Aorta (tissue), 5 donors: ENCODE results near the gene DCAF5. TPM values are rescaled to one million over a fixed set of nuclear protein-coding genes. Genes with fewer than 3 reads are reported as not detected.

Experiments used
- ATAC-seq: fragments of 200-7000 bp; cut with Tn5 transposase; one replicate; pipeline ENCODE4 v1.9.1; 2022; ENCODE audit warnings: moderate library complexity; ENCODE audit not compliant: low FRiP score
- DNase-seq, 2 donors: peaks; one replicate each; pipeline ENCODE4 v3.0.0-alpha.2; 2020
- H3K27ac ChIP-seq, 2 donors: one replicate each; pipeline ENCODE4 v1.5.1; 2013; ENCODE audit warnings: low read length in 2 of 2, mild to moderate bottlenecking in 2 of 2, moderate library complexity in 2 of 2, control low read depth in 1 of 2, inconsistent platforms in 1 of 2, low read depth in 1 of 2
- H3K27me3 ChIP-seq, 2 donors: one replicate each; pipeline ENCODE4 v1.6.1; 2013; ENCODE audit warnings: control low read depth in 1 of 2, low read length in 1 of 2, mild to moderate bottlenecking in 1 of 2, moderate library complexity in 1 of 2; ENCODE audit not compliant: insufficient read depth in 2 of 2, control insufficient read depth in 1 of 2
- H3K36me3 ChIP-seq, 2 donors: one replicate each; pipeline ENCODE4 v1.6.1; 2013; ENCODE audit warnings: control low read depth in 1 of 2, low read length in 1 of 2, mild to moderate bottlenecking in 1 of 2; ENCODE audit not compliant: insufficient read depth in 2 of 2, control insufficient read depth in 1 of 2
- H3K4me1 ChIP-seq, 2 donors: one replicate each; pipeline ENCODE4 v1.6.1; 2013; ENCODE audit warnings: low read length in 2 of 2, control low read depth in 1 of 2, mild to moderate bottlenecking in 1 of 2, moderate library complexity in 1 of 2; ENCODE audit not compliant: insufficient read depth in 2 of 2, control insufficient read depth in 1 of 2
- H3K4me3 ChIP-seq, 2 donors: one replicate each; pipeline ENCODE4 v1.5.1; 2013; ENCODE audit warnings: low read length in 2 of 2, control low read depth in 1 of 2, mild to moderate bottlenecking in 1 of 2
- H3K9me3 ChIP-seq: one replicate; pipeline ENCODE4 v1.6.1; 2013; ENCODE audit warnings: mild to moderate bottlenecking, low read length; ENCODE audit not compliant: control insufficient read depth
- WGBS, 2 donors: extraction: QIAGEN DNeasy Blood & Tissue Kit; methylation state at CpG; one replicate each; pipeline ENCODE4 v1.1.7; 2013; 5-methylcytosine and 5-hydroxymethylcytosine counted together
- intact Hi-C, 2 donors: fragments of 100-400 bp; cut with DNase I; formaldehyde crosslinking; loops; one replicate each; pipeline versions ENCODE4 v1.14.2 to v1.15.0; 2022
- polyA plus RNA-seq, 2 donors: library from polyadenylated mRNA; stranded (reverse); fragments of 200-250 nt; gene quantifications; one replicate each; pipeline ENCODE4 v1.2.3, GENCODE V29; 2013
- total RNA-seq, 2 donors: library from RNA; stranded (reverse); fragmentation: NEBNext Ultra II Directional; extraction: Animal tissue kit (Norgen Biotek cat#: 25700); gene quantifications; one replicate each; pipeline ENCODE4 v1.2.1, GENCODE V29; 2021
- donor health status: healthy with polysubstance abuse.
- donor health status: Bipolar disorder and iron deficiency.
- donor health status: DM: no; HTN: no; CAD: no.
- donor health status: DM: no; HTN: no; CAD: no.
- donor health status: DM: yes; HTN: yes; CAD: no.

Gene DCAF5
- total and polyA plus RNA-seq, 4 donors = 18.9 to 56.9 (median 43.5) TPM

GRCh38 chr14:69089046-69089445 is 63.9 kb downstream of the DCAF5 start:
- Histone ChIP-seq H3K27me3 (no peaks in the 10 kb centered on the region), H3K27ac (peak overlapping the region in 1 of 2 donors; percentile 49), H3K4me1 (peaks cover 0 to 4% of the 10 kb centered on the region in 2 donors), H3K36me3 (no peaks in the 10 kb centered on the region), H3K9me3 (no peaks in the 10 kb centered on the region), H3K4me3 (no peak overlapping the region)
- 21 to 37% methylated on average over 1 of the region's 1 CpG for WGBS, 2 donors
- DNase-seq (no peak), ATAC-seq (no peak)
- intact Hi-C loops = loop anchor here in 1 of 2 donors (5.0 kb wide), 2 partner anchors 42 to 107 kb away; no protein-coding TSS in a partner anchor

- peaks cover 0 to 4% of the 10 kb centered on the region in 2 donors for H3K4me1 ChIP-seq
- intact Hi-C loops = loop anchor here in 1 of 2 donors (5.0 kb wide), 2 partner anchors 41 to 106 kb away; no protein-coding TSS in a partner anchor
- DNase-seq = no peak
These were observed 64.3 kb downstream of the DCAF5 start for GRCh38 chr14:69088586-69088985.

GRCh38 chr14:69087061-69087461 is 65.9 kb downstream of the DCAF5 start:
- intact Hi-C loops = loop anchor here in 1 of 2 donors (5.0 kb wide), 2 partner anchors 40 to 105 kb away; no protein-coding TSS in a partner anchor
- Histone ChIP-seq H3K4me3 (no peak overlapping the region), H3K27ac (peak overlapping the region; percentile 39 to 93), H3K27me3 (no peaks in the 10 kb centered on the region), H3K9me3 (no peaks in the 10 kb centered on the region), H3K36me3 (no peaks in the 10 kb centered on the region), H3K4me1 (peaks cover 0 to 4% of the 10 kb centered on the region in 2 donors)
- WGBS, 2 donors = 33 to 41% methylated on average over 3 of the region's 3 CpGs
- ATAC-seq = peak; percentile 45
- DNase-seq = no peak

More at GRCh38 chr14:69088586-69088985, 64.3 kb downstream of the DCAF5 start:
- ATAC-seq = peak; percentile 61
- no peaks in the 10 kb centered on the region for H3K9me3 ChIP-seq
- 8 to 9% methylated on average over 1 of the region's 1 CpG for WGBS, 2 donors
- peak overlapping the region; percentile 48 to 49 for H3K27ac ChIP-seq
- H3K27me3 ChIP-seq = no peaks in the 10 kb centered on the region
- H3K36me3 ChIP-seq = no peaks in the 10 kb centered on the region
- H3K4me3 ChIP-seq = no peak overlapping the region

- Histone ChIP-seq H3K4me1 (peaks cover 0 to 4% of the 10 kb centered on the region in 2 donors), H3K27ac (peak overlapping the region; percentile 84 to 93), H3K9me3 (no peaks in the 10 kb centered on the region), H3K36me3 (no peaks in the 10 kb centered on the region), H3K4me3 (no peak overlapping the region), H3K27me3 (no peaks in the 10 kb centered on the region)
- intact Hi-C loops = loop anchor here in 1 of 2 donors (5.0 kb wide), 2 partner anchors 39 to 104 kb away; no protein-coding TSS in a partner anchor
- WGBS, 2 donors = 69 to 71% methylated on average over 3 of the region's 3 CpGs
- ATAC-seq (no peak), DNase-seq (no peak)
These were observed 66.4 kb downstream of the DCAF5 start for GRCh38 chr14:69086537-69086936.

GRCh38 chr14:69084023-69084422 is 68.9 kb downstream of the DCAF5 start:
- Histone ChIP-seq H3K4me1 (peaks cover 0 to 4% of the 10 kb centered on the region in 2 donors), H3K27me3 (no peaks in the 10 kb centered on the region), H3K27ac (no peak overlapping the region), H3K36me3 (no peaks in the 10 kb centered on the region), H3K4me3 (no peak overlapping the region), H3K9me3 (no peaks in the 10 kb centered on the region)
- 90 to 95% methylated on average over 4 of the region's 4 CpGs for WGBS, 2 donors
- intact Hi-C loops = no loop called here
- ATAC-seq (no peak), DNase-seq (no peak)

GRCh38 chr14:69083181-69083580 is 69.7 kb downstream of the DCAF5 start:
- DNase-seq = no peak
- no peaks in the 10 kb centered on the region for H3K27me3 ChIP-seq
- no peak overlapping the region for H3K27ac ChIP-seq
- intact Hi-C loops = no loop called here
- 87 to 90% methylated on average over 6 of the region's 6 CpGs for WGBS, 2 donors
- no peak overlapping the region for H3K4me3 ChIP-seq
- H3K4me1 ChIP-seq = peaks cover 0 to 4% of the 10 kb centered on the region in 2 donors
- no peaks in the 10 kb centered on the region for H3K9me3 ChIP-seq
- H3K36me3 ChIP-seq = no peaks in the 10 kb centered on the region
- ATAC-seq = no peak

- H3K9me3 ChIP-seq = no peaks in the 10 kb centered on the region
- intact Hi-C loops = no loop called here
- H3K27ac ChIP-seq = peak overlapping the region; percentile 29 to 67
- no peak overlapping the region for H3K4me3 ChIP-seq
- 88 to 94% methylated on average over 2 of the region's 2 CpGs for WGBS, 2 donors
- DNase-seq = no peak
- H3K27me3 ChIP-seq = no peaks in the 10 kb centered on the region
- H3K4me1 ChIP-seq = peaks cover 0 to 6% of the 10 kb centered on the region in 2 donors
- ATAC-seq = no peak
- no peaks in the 10 kb centered on the region for H3K36me3 ChIP-seq
These were observed 71.6 kb downstream of the DCAF5 start for GRCh38 chr14:69081271-69081670.

- DNase-seq (no peak), ATAC-seq (no peak)
- H3K36me3 ChIP-seq = no peaks in the 10 kb centered on the region
- no peak overlapping the region for H3K4me3 ChIP-seq
- H3K27ac ChIP-seq = peak overlapping the region in 1 of 2 donors; percentile 97
- no peaks in the 10 kb centered on the region for H3K27me3 ChIP-seq
- H3K9me3 ChIP-seq = no peaks in the 10 kb centered on the region
- intact Hi-C loops = loop anchor here (2.0 to 5.0 kb wide), 3 partner anchors 33 to 101 kb away; partner anchors contain the start of gene ACTN1 (in 1 of the 2)
- WGBS, 2 donors = 38 to 53% methylated on average over 2 of the region's 2 CpGs
- H3K4me1 ChIP-seq = peaks cover 0 to 6% of the 10 kb centered on the region in 2 donors
These were observed 73.2 kb downstream of the DCAF5 start for GRCh38 chr14:69079747-69080146.

- DNase-seq = no peak
- 1 to 7% methylated on average over 4 of the region's 4 CpGs for WGBS, 2 donors
- Histone ChIP-seq H3K27me3 (no peaks in the 10 kb centered on the region), H3K4me1 (peaks cover 0 to 6% of the 10 kb centered on the region in 2 donors), H3K27ac (peak overlapping the region; percentile 89 to 97), H3K4me3 (no peak overlapping the region), H3K36me3 (no peaks in the 10 kb centered on the region), H3K9me3 (no peaks in the 10 kb centered on the region)
- ATAC-seq = peak; percentile 57
- intact Hi-C loops = loop anchor here (2.0 to 5.0 kb wide), 3 partner anchors 32 to 100 kb away; partner anchors contain the start of gene ACTN1 (in 1 of the 2)
These were observed 73.7 kb downstream of the DCAF5 start for GRCh38 chr14:69079188-69079742.
